NCI-H2081 (cell line): ENCODE results near the gene AUTS2.
A peak's percentile ranks its signal among the peaks of the same experiment; 100 is the strongest.

Experiments
- DNase-seq, 2 experiments: peaks; one replicate each; lab custom pipeline; 2025; lab: John Stamatoyannopoulos, UW

Gene AUTS2

DNA sequence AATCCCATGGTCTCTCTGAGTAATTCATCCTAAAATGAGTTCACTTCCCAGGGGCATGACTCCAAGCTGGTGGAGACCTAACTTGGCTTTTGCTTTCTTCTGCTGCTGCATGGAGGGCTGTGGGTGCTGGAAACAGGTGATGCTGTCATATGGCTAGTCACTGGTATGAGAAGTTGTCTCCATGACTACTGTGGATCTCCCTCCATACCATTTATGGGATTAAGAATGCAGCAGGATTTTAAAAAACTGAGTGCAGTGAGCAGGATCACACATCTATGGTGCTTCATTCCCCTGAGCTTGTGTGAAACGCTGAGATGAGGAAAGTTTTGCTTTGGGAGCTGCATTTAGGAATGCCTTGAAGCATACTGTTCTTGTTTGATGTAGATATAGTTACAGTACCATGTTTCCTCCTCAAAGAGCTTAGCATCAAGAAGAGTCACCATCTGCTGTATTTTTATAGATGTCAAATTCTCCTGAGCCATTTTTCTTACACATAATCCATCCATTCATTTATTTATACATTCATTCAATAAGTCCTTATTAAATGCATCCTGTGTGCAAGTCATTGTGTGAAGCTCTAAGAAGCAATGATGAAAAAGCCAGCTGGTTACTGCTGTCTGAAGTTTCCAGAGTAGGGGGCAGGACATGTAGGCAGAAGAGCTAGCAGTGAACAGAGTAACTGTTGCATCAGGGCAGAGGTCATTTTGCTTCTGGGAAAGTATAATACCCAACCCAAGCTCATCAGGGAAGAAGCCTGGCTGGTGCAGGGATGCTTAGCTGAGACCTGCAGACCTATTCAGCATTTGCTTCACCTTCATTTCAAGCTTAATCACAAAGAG lies 534.8 kb downstream of the AUTS2 start:
- peak in 1 of 2 experiments; percentile 33 for DNase-seq

DNA sequence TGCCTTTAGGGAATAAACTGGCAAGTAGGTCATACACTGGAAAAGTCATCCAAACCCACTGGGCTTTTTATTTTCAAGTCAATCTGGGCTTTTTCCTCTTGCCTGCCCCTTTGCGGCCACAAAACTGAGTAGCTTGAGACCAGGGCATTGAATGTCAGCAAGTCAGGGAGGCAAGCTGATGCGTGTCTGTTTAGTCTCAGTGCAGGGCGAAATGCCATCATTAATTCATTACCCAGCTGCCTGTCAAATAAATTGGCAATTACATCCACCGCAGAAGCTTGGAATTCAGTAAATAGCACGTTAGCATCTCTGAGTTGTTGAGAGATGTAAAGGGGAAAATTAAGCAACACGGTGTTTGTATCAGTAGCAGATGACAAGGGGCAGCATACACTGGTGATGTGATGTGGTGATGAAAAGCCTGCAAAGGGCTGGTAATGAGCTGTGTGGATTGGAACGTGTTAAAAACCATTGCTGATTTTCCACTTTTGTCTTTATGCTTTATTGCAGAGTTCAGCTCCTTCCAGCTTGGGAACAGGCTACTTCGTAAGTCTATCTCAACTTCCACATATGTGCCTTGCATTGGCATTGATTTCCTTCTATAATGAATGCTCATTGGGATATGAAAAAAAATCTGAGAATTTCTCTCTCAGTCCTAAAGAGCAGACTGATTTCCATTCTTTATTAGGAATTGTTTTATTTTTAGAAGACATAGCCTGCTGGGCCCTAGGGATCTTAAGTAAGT lies 535.9 kb downstream of the AUTS2 start:
- peak; percentile 38 to 61 for DNase-seq

DNA sequence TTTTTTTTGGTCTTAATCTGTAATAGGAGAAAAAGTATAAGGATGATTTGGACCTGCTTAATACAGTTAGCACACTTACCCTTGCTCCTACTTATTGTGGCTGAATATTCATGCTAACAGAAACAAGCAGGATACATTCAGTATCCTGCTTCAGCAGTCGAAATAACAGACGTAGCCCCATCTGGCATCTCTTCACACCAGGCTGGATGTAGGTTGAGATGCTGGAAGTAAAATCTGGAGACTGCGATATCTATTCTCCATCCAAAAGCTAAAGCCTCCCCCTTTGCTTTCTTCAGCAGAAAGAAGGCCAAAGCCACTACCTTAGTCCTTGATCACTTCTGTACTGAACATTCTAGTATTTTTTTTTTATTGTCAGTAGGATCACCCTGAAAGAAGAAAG lies 537.4 kb downstream of the AUTS2 start:
- no peak for DNase-seq

DNA sequence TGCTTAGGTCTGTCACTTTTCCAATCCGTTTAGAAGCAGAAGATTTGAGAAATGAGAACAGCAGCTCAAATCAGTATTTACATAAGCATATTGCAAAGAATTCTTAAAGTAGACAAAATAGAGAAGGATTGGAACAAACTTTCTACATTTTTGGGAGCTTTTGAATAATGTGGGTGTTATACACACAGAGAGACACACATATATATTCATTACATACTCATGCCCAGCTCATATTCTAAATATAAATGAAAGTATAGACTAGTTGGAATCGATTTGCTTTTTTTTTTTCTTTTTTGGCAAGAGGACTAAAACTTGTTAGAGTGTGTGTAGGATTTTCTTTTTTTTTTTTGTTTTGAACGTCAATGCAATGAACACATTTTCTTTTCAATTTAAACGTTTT lies 538.9 kb downstream of the AUTS2 start:
- DNase-seq, result no peak

DNA sequence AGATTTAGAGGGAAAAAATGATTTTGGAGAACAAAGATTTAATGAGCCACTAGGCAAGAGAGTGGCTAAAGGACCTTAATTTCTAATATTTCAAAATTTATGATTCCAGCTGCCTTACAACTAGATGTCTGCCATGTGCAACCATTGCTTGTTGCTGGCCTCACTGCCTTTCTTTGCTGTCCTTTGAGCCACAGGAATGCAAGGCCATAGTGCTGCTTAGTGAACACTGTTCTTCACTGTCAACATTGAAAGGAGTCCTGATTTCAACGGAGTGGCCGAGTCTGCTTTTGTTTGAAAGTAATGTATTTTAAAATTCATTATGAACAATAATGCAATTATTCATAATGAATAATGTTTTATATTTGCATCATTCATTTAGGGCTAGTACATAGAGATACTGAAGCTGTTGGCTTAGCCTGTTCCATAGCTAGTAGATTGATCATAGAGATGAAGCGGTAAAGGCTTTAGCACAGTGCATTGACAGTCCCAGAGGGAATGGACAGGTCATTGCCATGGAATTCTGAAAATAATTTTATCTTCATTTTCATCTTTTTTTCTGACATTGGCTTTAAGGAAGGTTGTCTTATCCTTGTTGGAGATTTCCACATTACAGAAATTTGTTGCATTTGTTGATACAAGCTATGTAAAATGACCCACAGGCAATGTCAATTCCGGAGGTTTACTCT lies 544.1 kb downstream of the AUTS2 start:
- DNase-seq, result no peak

DNA sequence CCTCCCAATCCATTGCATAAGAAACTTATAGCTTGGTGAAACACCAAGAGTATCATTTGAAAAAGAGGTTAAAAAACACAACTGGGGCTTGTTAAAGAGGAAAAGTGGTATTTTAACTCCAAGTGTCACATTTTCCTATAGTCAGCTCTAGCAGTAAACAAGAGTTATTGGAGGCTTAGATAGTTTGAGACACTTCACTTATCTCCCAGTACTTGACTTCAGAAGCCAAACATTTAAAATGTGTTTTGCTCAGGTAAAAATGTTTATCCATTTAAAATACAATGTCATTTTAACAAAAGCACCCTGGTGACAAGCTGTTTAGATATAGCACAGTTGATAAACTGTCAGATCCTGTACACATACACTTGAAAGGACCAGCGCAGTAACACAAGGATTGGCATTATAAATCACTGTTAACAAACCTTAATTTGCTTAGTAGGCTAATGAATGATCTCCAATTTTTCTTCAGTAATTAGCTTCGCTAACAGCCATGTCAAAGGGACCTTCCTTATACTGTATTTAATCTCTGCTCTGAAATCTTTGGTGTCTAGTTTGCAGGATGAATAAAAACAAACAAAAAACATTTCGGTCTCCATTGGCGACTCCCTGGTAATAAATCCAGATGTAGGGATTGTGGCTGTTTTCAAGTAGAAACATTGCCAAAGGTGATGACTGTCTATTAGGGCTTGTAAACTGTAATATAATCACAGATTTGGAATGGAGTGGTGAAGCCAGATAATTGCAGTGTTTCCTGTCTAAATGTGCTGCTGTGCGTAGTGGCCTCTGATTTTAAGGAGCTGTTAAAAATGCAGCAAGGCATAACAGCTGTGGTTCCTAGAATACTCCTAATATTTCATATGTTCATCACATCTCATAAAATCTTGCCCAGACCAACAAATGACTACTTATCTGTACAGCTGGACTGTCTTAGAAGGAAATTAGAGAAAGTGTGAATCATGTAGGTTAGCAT lies 545.1 kb downstream of the AUTS2 start:
- DNase-seq, result peak; percentile 76 to 94

DNA sequence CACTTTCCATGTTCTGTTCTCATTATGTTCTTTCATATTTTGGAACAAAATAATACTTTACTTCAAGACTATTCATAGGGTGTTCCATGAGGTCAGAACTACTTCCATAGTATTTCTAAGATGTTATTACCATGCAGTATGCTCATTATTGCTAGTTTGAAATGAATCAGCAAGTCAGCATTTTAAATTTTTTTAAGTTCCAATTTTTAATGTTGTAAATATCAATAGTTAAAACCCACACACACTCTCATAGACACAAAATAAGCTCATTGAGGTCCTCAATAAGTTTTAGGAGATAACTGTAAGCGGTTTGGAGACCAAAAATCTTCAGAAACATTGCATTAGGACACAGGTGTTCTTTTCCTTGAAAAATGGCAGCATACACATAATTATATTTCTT lies 550.7 kb downstream of the AUTS2 start:
- no peak for DNase-seq

DNA sequence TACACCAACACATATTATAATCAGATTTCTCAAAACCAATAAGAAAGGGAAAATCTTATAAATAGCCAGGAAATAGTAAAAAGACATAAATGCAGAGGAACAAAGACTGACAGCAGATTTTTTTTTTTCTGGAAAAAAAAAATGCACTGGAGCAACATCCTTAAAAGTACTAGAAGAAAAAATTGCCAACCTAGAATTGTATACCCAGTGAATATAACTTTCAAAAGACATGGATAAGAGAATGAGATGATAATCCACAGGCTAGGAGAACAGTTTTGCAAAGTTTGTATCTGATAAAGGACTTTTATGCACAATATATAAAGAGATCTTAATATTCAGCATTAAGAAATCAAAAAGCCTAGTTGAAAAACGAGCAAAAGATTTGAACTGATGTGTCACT lies 554.0 kb downstream of the AUTS2 start:
- no peak for DNase-seq

DNA sequence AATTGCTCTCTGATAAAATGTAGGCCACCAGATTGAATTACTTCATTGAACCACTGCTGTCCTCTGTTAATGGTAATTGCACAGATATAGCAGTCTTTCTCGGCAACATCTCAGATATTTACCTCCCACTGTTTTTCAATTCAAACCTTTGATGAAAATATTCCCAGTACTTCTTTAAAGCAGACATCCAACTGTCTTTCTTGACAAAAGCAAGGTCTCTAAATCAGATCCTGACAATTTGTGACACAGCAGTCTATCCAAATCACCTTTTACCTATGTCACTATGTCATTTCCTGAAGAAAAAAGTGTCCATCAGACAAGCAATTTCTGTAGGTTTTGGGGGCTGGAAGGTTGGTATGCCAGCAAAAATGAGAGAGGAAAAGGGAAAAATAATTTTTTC lies 555.7 kb downstream of the AUTS2 start:
- no peak for DNase-seq

DNA sequence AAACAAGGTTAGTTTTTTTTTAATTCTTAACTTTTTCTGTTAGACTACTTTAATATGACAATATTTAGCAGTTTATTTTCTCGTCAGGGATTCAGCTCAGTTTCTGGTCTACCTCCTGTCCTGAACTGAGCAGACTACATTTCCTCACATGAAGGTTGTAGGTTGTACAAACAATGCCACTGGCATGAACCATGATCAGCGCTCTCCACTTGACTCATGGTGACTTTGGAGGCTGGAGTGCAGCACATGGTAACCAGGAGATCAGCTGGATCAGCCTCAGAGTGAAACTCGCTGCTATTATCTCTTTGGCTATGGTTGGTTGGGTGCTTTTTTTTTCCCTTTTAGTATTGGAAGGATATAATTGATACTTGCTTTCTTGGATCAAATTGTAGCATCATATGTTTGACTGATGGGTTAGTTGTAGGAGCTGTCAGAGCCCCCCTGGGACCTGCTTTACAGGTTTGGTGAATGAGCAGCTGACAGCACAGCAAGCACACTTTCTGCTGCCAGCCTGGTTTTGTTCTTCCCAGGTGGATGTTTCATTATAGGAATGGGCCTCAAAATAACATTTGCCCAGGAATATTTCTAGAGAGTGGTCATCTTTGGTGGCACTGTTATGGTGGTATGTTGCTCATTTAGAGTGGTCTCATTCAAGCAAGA lies 556.4 kb downstream of the AUTS2 start:
- DNase-seq, result peak; percentile 66 to 75

DNA sequence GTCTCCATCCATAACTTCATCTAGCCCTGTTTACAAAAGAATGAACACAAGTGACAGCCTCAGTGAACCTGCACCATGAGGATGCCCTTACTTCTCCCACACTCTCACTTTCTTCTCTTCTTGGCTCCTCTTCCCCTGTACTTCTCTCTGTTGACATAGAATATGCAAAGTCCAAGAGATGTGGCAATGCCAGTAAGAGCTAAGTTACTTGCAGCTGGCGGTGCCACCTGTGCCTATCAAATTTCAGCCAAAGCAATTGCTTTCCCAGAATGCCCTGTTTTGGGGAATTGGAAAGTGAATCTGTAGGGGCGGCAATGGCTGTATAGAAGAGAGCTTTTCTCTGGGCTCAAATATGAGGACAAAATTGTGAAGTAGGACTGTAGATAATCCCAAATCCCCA lies 557.8 kb downstream of the AUTS2 start:
- no peak for DNase-seq

DNA sequence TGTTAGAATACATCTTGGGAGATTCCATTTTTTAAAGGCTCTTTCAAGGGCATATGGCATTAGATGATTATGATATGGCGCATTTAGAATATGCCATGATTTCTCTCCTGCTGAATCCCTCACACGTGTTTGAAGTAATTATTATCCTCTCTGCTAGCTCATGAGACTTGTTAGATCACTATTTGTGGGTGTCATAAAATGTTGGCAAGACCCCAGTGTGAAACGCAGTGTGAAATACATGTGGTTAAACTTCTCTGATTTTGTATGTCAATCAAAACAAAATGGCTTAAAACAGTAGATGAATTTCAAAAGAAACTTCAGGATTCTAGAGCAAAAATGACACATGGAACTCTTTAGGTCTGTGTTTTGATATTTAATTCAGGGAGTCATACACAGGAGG lies 560.8 kb downstream of the AUTS2 start:
- no peak for DNase-seq

DNA sequence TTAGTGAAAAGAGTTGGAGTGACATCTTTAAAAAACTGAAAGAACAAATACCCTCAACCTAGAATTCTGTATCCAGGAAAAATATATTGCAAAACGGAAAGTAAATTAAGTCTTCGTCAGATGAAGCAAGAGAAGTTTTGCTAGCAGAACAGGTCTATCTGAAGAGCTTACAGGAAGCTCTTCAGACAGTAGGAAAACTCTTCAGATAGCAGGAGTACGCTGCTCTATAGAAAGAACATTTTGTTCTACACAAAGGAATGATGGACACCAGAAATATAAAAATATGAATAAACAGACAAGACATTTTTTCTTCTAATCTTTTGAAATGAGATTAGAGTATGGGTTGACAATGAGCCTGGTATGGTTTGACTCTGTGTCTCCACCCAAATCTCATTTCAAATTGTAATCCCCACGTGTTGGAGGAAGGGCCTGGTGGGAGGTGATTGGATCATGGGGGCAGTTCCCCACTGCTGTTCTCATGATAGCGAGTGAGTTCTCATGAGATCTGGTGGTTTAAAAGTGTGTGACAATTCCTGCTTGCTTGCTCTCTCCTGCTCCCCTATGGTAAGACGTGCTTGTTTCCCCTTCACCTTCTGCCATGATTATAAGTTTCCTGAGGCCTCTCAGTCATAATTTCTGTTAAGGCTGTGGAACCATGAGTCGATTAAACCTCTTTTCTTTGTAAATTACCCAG lies 567.3 kb downstream of the AUTS2 start:
- DNase-seq, result no peak

DNA sequence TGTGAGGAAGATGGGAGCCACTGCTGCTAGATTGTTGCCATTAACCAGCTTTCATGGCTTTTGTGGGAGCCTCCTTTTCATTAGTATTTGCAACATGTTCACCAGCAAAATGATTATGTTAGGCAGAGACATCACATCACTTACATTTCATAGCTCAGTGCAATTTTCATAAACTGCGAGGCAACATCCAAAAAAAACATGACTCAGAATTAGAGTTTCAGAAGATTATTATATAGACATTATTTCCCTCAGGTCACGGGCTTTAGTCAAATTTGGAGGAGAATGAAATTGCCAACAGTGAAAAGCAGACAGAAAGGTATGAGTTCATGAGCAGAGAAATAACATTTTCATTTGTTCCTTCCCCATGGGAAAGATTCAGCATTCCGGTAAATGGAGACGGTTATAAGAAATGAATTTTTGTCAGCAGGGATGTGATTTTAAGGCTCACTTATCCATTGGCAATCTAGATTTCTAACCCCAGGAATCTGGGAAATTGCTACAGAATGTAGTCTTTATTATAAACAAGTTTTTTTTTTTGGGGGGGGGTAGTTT lies 573.2 kb downstream of the AUTS2 start:
- no peak for DNase-seq

DNA sequence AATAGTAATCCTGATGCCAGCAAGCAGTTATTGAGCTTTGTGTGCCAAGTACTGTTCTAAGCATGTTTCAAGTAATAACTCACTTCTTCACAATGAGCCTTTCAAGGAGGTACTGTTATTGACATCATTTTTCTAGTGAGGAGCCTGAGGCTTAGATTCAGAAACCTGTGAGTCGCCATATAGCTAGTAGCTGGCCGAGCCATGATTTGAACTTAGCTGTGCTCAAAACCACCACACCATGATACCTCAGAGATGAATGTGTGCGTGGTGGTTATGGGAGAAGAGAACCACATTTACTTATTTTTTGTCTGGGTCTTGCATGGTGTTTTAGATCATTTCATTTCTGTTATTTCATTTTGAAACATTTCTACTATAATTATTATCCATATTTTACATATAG lies 578.9 kb downstream of the AUTS2 start:
- no peak for DNase-seq

DNA sequence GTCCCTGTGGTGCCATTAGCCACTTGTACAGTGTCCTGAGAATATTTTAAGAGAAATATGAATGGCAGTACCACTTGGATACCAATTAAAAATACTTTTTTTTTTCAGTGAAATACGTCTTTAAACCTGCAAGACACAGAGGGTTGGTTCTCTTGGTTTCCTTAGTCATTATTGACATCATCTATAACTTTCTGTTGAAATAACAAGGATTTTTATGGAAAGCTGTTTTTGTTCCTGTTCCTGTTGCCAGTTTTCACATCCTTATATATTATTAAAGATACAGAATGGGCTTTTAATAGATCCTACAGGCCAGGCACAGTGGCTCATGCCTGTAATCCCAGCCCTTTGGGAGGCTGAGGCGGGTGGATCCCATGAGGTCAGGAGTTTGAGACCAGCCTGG lies 579.9 kb downstream of the AUTS2 start:
- DNase-seq, result no peak

DNA sequence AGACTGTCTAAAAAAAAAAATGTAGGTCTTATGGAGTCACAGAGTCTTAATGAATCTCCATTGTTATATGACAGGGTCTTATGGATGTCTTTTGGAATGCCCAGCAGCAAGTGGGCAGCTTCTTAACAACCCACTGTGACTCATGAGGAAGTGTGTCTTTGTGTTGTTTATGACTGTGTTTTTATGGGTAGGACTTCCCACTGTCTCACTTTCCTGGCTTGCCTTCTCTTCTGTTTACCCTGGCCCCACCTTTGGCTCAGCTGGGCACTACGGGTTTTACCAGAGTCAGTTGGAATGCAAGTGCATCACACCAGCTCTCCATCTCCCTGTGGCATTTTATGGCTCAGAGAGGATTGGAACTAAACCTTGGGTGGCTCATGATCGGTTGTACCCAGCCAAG lies 580.5 kb downstream of the AUTS2 start:
- no peak for DNase-seq

DNA sequence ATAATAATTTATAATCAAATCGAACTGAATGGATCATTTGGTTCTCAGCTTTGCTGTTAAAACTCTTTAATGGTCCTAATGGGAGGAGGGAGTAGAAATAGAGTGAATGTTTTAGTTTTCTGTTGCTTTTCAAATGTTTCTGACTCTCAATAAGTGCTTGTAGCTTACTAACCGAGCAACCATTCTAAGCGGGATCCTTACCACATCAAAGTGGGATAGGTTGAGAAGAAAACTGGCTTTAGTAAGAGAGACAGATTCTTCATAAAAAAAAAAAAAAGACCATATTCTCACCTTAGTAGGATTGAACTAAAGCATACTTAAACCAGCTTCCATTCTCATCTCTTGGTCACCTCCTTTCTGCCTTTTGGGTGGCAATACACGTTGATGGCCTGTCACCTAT lies 584.2 kb downstream of the AUTS2 start:
- no peak for DNase-seq

DNA sequence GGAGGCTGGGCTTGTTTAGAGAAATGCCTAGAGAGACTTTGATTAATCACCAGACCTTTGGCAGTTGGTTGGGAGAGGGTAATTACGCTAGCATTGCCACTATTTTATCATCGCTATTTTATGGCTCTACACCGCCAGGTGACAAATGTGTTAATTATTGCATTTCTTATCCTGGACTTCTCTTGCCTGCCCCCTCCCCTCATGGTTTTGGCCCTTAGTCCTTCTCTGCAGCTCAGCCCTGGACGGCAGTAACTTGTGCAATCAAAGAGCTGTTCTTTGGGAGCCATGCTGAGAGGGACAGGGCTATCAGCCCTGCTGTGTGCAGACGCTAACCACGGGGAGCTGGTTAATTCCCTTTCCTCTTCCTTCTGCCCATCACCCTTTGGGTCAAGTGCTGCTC lies 585.0 kb downstream of the AUTS2 start:
- peak; percentile 33 to 78 for DNase-seq
